Measurements from ENCODE around the gene TYW1B. TPM values are rescaled to one million over a fixed set of nuclear protein-coding genes. Genes with fewer than 3 reads are reported as not detected.
"Not testable (repeated sequence)": the region's sequence is repeated elsewhere in the genome, so short reads cannot be mapped to it uniquely, and the experiment has no call there.

Gene TYW1B
- total RNA-seq, 2 donors from 2014 or later: 4.8 TPM

DNA sequence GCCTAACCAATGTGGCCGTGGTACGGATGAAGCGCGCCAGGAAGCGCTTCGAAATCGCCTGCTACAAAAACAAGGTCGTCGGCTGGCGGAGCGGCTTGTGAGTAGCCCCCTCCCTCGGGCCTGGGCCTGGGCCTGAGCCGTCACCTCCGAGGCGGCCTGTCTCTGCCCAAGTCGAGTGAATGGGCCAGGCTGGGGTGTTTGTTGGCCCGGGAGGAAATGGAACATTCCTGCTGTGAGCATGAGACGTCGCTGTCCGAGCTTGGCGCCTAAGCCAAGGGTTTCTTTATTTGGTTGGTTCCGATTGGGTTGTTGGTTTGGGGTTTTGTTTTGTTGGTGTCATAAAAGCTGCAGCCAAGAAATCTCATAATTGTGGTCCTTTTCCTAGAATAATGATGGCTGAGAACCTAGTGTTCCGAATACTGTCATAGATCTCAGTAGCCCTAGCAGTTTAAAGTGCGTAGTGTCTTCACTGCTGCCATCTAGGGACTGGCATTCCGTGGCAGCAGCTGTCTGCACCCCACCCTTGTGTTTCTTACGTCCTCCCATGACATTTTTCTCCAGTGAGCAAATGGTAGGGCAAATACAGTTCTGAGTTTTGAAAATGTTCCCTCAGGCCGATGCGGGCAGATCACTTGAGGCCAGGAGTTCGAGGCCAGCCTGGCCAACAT, 1.8 kb upstream of the TYW1B start:
- DNase-seq (peak; percentile 12 to 25 (median 24)), ATAC-seq (peak; percentile 55)
- Mint-ChIP-seq H3K4me3 (peak overlapping the region; percentile 98), H3K27ac (peak overlapping the region; percentile 98), H3K4me1 (peaks cover 22% of the 10 kb centered on the region)
- H3K36me3 Mint-ChIP-seq (ENCODE audit: low read depth); H3K9me3 ChIP-seq (ENCODE audit: control insufficient read depth, low read length, poor library complexity, severe bottlenecking); H3K27me3 Mint-ChIP-seq: not testable (repeated sequence)

DNA sequence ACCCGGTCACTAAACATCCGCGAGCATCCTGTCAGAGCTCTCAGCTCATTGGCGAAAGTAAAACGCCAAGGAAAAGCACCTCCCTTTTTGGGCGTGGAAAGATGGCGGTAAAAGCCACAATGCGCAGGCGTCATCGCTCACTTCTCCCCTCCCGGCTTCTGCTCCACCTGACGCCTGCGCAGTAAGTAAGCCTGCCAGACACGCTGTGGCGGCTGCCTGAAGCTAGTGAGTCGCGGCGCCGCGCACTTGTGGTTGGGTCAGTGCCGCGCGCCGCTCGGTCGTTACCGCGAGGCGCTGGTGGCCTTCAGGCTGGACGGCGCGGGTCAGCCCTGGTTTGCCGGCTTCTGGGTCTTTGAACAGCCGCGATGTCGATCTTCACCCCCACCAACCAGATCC, 1.3 kb upstream of the TYW1B start:
- peak; percentile 56 for ATAC-seq
- H3K27me3 Mint-ChIP-seq; H3K36me3 Mint-ChIP-seq (ENCODE audit: low read depth): not testable (repeated sequence)

DNA sequence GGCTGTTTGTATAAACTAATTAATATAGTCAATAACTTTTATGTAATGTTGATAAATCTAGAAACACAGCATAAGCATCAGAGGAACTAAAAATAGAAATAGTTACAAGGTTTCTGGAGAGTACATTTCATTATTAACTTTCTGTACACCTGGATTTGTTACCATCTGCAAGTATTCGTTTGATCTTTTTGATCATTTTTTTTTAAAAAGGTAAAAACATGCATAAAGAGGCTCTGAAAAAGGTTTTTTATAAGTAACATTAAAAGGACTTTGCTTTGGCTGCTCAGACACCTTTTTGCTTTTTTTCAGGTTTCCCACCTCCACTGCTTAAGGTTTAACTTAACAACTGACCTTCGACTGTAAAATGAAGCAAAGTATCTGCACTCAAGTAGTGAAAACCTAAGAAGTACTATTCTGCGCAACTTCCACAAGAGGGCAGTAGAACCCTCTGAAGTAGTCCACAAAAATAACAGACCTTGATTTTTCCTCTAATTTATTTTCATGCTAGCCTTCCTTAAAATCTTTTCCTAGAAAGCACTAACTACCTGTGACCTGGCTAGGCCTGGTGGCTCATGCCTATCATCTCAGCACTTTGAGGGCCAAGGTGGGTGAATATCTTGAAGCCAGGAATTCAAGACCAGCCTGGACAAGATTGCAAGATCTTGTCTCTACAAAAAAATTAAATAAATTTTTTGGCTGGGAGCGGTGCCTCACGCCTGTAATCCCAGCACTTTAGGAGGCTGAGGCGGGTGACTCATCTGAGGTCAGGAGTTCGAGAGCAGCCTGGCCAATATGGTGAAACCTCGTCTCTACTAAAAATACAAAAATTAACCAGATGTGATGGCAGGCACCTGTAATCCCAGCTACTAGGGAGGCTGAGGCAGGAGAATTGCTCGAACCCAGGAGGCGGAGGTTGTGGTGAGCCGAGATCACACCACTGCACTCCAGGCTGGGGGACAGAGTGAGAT, 4.0 kb downstream of the TYW1B start:
- H3K4me3 Mint-ChIP-seq; H3K9me3 ChIP-seq (ENCODE audit: control insufficient read depth, low read length, poor library complexity, severe bottlenecking); H3K27ac Mint-ChIP-seq; DNase-seq; H3K27me3 Mint-ChIP-seq; ATAC-seq; H3K4me1 Mint-ChIP-seq; H3K36me3 Mint-ChIP-seq (ENCODE audit: low read depth): not testable (repeated sequence)

More for the DNA sequence above, 1.3 kb upstream of the TYW1B start:
- DNase-seq: peak; percentile 81 to 95 (median 92)
- peaks cover 22% of the 10 kb centered on the region for H3K4me1 Mint-ChIP-seq
- H3K9me3 ChIP-seq (ENCODE audit: control insufficient read depth, low read length, poor library complexity, severe bottlenecking): not testable (repeated sequence)
- peak overlapping the region; percentile 98 for H3K4me3 Mint-ChIP-seq
- peak overlapping the region; percentile 98 for H3K27ac Mint-ChIP-seq

DNA sequence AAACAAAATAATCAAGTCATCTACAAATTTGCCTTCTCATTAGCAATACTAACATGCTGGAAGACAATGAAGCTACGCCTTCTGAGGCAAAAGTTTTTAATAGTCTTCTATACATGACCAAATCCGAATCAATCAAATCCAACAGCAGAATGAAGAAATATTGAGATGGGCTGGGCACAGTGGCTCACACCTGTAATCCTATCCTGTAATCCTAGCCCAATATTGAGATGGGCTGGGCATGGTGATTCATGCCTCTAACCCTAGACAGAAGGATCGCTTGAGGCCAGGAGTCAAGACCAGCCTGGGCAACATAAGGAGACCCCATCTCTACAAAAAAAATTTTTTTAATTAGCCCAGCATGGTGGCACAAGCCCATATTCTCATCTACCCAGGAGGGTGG, 5.5 kb downstream of the TYW1B start:
- H3K27me3 Mint-ChIP-seq; H3K27ac Mint-ChIP-seq; H3K36me3 Mint-ChIP-seq (ENCODE audit: low read depth); DNase-seq; H3K4me1 Mint-ChIP-seq; ATAC-seq; H3K4me3 Mint-ChIP-seq; H3K9me3 ChIP-seq (ENCODE audit: control insufficient read depth, low read length, poor library complexity, severe bottlenecking): not testable (repeated sequence)

DNA sequence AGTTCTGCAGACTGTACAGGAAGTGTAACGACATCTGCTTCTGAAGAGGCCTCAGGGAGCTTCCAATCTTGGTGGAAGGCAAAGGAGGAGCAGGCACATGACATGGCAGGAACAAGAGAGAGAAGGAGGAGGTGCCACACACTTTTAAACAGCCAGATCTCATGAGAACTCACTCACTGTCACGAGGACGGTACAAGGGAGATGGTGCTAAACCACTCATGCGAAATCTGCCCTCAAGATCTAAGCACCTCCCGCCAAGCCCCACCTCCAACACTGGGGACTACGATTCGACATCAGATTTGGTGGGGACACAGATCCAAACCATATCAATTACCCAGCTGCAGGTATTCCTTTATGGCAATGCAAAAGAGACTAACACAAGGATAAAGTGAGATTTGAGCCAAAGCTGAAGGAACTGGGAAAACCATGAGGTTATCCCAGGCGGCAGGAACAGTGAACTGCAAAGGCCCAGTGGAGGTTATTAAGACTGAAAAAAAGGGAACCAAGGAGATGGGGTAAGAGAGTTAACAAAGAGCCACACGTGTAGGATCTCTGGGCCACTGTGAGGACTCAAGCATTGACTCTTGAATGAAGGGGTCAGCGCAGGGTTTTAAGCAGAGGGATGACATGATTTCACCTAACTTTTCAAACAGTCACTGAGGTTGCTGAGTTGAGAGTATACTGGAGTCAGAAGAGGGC, 9.2 kb downstream of the TYW1B start:
- not testable (repeated sequence) for H3K27ac Mint-ChIP-seq, DNase-seq, H3K4me3 Mint-ChIP-seq

DNA sequence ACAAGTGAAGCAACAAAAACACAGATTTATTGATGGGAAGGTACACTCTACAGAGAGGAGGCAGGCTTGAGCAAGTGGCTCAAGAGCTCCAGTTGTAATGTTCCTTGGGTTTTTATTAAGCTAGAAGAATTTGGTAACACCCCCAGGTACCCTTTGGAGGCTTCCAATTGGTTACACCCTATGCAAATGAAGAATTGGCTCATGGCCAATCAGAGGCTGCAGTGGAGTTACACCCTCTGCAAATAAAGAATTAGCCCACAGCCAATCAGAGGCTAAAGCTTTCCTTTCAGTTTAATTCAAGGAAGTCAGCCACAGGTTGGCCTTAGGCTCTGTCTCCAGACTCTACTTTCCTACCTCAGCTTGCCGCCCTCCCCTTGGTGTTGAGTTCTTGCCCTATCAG, 10.3 kb downstream of the TYW1B start:
- H3K9me3 ChIP-seq (ENCODE audit: control insufficient read depth, low read length, poor library complexity, severe bottlenecking); H3K27ac Mint-ChIP-seq; H3K36me3 Mint-ChIP-seq (ENCODE audit: low read depth); H3K27me3 Mint-ChIP-seq; H3K4me3 Mint-ChIP-seq; H3K4me1 Mint-ChIP-seq; DNase-seq; ATAC-seq: not testable (repeated sequence)

More for the DNA sequence above, 9.2 kb downstream of the TYW1B start:
- H3K36me3 Mint-ChIP-seq (ENCODE audit: low read depth); H3K27me3 Mint-ChIP-seq; H3K4me1 Mint-ChIP-seq; H3K9me3 ChIP-seq (ENCODE audit: control insufficient read depth, low read length, poor library complexity, severe bottlenecking); ATAC-seq: not testable (repeated sequence)

DNA sequence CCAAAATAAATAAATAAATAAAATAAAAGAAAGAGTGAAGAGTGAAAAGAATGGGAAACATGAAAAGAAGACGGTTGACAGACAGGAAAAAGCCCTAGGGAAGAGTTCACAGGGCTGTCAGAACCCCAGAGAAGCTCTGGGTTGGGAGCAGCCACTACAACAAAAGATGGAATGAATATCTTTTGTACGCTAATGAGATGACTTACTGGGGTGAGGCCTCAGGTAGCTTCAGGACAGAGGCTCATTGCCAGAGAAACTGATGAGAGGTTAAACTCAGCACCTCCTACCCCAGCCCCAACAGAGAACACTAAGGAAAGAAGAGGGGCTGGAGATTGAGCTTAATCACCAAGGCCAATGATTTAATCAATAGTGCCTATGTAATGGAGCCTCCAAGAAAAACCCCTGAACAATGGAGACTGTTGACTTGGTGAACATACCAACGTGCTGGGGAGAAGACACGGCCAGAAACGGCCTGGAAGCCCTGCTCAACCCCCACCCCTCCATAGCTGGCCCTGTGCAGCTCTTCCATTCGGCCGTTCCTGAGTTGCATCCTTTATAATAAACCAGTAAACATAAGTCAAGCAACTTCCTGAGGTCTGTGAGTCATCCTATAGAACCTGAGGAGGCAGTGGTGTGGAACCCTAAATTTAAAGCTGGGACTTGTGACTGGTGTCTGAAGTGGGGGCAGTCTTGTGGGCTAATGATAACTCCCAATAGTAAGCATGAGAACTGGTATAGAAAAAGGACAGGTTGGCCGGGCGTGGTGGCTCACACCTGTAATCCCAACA, 11.4 kb downstream of the TYW1B start:
- not testable (repeated sequence) for H3K27ac Mint-ChIP-seq; H3K4me1 Mint-ChIP-seq; DNase-seq; H3K9me3 ChIP-seq (ENCODE audit: control insufficient read depth, low read length, poor library complexity, severe bottlenecking); H3K4me3 Mint-ChIP-seq; H3K36me3 Mint-ChIP-seq (ENCODE audit: low read depth); H3K27me3 Mint-ChIP-seq; ATAC-seq

DNA sequence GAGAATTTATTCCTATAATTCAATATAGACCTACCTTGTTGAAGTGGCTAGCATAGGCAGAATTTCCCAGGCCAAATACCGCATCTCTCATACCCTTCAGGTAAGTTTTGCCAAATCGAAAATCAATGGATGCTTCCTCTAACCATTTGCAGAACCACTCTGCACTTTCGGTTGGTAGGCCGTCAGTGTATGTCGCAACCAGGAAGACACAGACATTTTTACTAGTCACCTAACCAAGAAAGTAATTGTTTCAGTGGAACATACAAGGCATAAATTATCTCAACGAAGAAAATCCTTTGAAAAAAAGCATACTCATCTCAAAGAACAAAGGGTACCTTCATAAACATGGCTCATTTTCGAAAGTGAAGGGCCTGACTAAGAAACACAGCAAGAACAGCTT, 17.6 kb downstream of the TYW1B start:
- H3K36me3 Mint-ChIP-seq (ENCODE audit: low read depth); H3K27me3 Mint-ChIP-seq; DNase-seq; H3K4me3 Mint-ChIP-seq; H3K4me1 Mint-ChIP-seq; H3K27ac Mint-ChIP-seq; H3K9me3 ChIP-seq (ENCODE audit: control insufficient read depth, low read length, poor library complexity, severe bottlenecking); ATAC-seq: not testable (repeated sequence)

DNA sequence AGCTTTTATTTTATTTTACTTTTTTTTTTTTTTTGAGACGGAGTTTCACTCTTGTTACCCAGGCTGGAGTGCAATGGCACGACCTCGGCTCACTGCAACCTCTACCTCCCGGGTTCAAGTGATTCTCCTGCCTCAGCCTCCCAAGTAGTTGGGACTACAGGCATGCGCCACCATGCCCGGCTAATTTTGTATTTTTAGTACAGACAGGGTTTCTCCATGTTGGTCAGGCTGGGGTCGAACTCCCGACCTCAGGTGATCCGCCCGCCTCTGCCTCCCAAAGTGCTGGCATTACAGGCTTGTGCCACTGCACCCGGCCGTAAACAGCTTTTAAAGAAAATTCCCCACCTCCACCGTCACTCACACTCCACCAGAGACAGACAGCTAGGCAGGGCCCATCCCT, 19.5 kb downstream of the TYW1B start:
- DNase-seq; H3K27ac Mint-ChIP-seq; ATAC-seq; H3K27me3 Mint-ChIP-seq; H3K4me3 Mint-ChIP-seq; H3K4me1 Mint-ChIP-seq; H3K36me3 Mint-ChIP-seq (ENCODE audit: low read depth); H3K9me3 ChIP-seq (ENCODE audit: control insufficient read depth, low read length, poor library complexity, severe bottlenecking): not testable (repeated sequence)

DNA sequence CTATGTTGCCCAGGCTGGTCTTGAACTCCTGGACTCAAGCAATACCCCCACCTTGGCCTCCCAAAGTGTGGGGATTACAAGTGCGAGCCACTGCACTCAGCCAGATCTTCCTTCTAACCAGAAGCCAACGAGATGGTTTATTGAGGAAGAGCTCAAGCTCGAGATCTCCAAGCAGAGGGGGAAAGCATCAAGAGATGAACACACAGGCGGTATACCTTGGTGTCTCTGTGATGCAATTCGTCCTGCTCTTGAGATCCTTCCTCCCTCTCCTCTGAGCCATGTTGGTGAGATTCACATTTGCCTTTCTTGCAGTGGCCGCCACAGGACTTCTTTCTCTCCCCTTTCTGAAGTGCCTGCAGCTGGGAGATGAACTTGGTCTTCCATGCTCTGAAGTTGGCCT, 21.1 kb downstream of the TYW1B start:
- not testable (repeated sequence) for H3K27me3 Mint-ChIP-seq; H3K4me1 Mint-ChIP-seq; ATAC-seq; H3K27ac Mint-ChIP-seq; H3K36me3 Mint-ChIP-seq (ENCODE audit: low read depth); H3K4me3 Mint-ChIP-seq; DNase-seq; H3K9me3 ChIP-seq (ENCODE audit: control insufficient read depth, low read length, poor library complexity, severe bottlenecking)

DNA sequence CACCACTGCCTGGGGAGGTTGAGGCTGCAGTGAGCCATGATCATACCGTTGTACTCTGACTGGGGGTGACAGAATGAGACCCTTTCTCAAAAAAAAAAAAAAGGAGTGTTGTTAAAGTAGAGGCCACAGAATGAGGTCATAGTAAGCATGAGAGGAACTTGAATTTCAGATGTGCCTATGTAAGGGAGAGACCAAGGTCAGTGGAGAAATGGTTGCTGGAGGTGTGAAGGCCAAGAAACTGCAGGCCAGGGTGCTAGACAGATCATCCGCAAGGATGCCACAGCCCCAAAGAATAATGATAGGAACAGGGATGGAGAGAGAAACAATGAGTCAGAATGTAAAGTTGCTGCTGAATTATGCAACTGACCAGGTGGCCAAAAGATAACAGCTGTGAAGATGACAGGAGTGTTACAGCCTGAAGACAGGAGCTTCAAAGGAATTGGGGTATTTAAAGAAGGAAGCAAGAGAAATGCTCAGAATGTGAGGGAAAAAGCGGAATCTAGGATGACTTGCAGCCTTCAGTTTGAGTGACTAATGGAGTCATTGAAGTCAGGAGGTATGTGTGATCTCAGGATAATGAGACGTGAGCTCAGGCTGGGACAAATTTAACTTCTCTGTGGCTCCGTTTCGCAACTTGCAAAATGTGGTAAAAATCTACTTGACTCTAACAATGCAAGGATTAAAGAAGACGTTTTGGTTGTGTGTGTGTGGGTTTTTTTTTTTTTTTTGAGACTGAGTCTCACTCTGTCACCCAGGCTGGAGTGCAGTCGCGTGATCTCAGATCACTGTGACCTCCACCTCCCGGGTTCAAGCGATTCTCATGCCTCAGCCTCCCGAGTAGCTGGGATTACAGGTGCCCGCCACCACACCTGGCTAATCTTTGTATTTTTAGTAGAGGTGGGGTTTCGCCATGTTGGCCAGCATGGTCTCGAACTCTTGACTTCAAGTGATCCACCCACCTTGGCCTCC, 22.2 kb downstream of the TYW1B start:
- Mint-ChIP-seq H3K27ac (peak overlapping the region; percentile 72), H3K36me3 (ENCODE audit: low read depth) (peaks cover 8% of the 10 kb centered on the region), H3K4me3 (no peak overlapping the region), H3K27me3 (no peaks in the 10 kb centered on the region), H3K4me1 (no peaks in the 10 kb centered on the region)
- no peaks in the 10 kb centered on the region for H3K9me3 ChIP-seq (ENCODE audit: control insufficient read depth, low read length, poor library complexity, severe bottlenecking)
- no peak for ATAC-seq
- no peak for DNase-seq

DNA sequence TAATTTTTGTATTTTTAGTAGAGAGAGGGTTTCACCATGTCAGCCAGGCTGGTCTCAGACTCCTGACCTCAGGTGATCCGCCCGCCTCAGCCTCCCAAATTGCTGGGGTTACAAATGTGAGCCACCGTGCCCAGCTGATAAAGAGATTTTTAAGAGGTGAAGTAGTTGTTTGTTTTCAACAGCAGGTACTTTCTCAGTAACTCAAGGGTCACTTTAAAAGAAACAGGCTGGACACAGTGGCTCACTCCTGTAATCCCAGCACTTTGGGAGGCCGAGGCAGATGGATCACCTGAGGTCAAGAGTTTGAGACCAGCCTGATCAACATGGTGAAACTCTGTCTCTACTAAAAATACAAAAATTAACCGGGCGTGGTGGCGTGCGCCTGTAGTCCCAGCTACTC, 24.2 kb downstream of the TYW1B start:
- not testable (repeated sequence) for H3K4me3 Mint-ChIP-seq; H3K9me3 ChIP-seq (ENCODE audit: control insufficient read depth, low read length, poor library complexity, severe bottlenecking); H3K4me1 Mint-ChIP-seq; H3K27ac Mint-ChIP-seq; H3K36me3 Mint-ChIP-seq (ENCODE audit: low read depth); DNase-seq; ATAC-seq; H3K27me3 Mint-ChIP-seq
